ENCODE data around the gene SLC4A3.

SLC4A3 gene

GRCh38 chr2:219632760-219633105, 5.3 kb downstream of the SLC4A3 start:
- Histone ChIP-seq H3K4me2 (ENCODE audit: low read length, poor library complexity, severe bottlenecking) (no peak overlapping the region), H4K8ac (ENCODE audit: low read length) (no peak overlapping the region), H2AFZ (ENCODE audit: low read depth, low read length) (no peak overlapping the region), H2BK15ac (ENCODE audit: low read depth, poor library complexity, severe bottlenecking) (no peak overlapping the region), H3K9me3 (ENCODE audit: control insufficient read depth, low read length) (no peaks in the 10 kb centered on the region), H3K36me3 (ENCODE audit: control insufficient read depth in 1 of 2, insufficient read depth in 2 of 2, low read depth in 1 of 2, low read length in 2 of 2) (peaks cover 20 to 83% of the 10 kb centered on the region in 2 experiments), H2AK5ac (ENCODE audit: low read length, severe bottlenecking) (no peak overlapping the region), H2BK5ac (ENCODE audit: low read depth, low read length, poor library complexity, severe bottlenecking) (no peak overlapping the region), H4K91ac (ENCODE audit: low read length) (no peak overlapping the region), H3K23ac (ENCODE audit: low read length in 2 of 2) (no peak overlapping the region), H2BK12ac (ENCODE audit: low read length in 2 of 2) (no peak overlapping the region), H2BK120ac (ENCODE audit: low read depth, low read length) (no peak overlapping the region), H3K14ac (ENCODE audit: low read length in 2 of 2) (no peak overlapping the region), H3K27ac (ENCODE audit: low read length, poor library complexity, severe bottlenecking) (no peak overlapping the region), H3K4me3 (ENCODE audit: insufficient read depth in 1 of 2, low read depth in 1 of 2, low read length in 2 of 2) (no peak overlapping the region), H3K4me1 (ENCODE audit: control insufficient read depth, insufficient read depth, low read depth, low read length) (peaks cover 13% of the 10 kb centered on the region), H3K27me3 (ENCODE audit: control insufficient read depth in 1 of 2, insufficient read depth in 1 of 2, low read length in 2 of 2) (no peaks in the 10 kb centered on the region), H3K18ac (ENCODE audit: low read depth in 1 of 2, low read length in 2 of 2) (no peak overlapping the region), H3K79me1 (replicated peaks; ENCODE audit: low read length, poor library complexity, severe bottlenecking) (no peaks in the 10 kb centered on the region), H3K9ac (ENCODE audit: low read length) (no peak overlapping the region), H3K4ac (ENCODE audit: low read depth in 1 of 2, low read length in 2 of 2) (no peak overlapping the region)
- WGBS, result 95% methylated on average over 8 of the region's 8 CpGs
- no peak for DNase-seq

GRCh38 chr2:219633276-219634065, 6.0 kb downstream of the SLC4A3 start:
- Histone ChIP-seq H3K9me3 (ENCODE audit: control insufficient read depth, low read length) (no peaks in the 10 kb centered on the region), H3K4ac (ENCODE audit: low read depth in 1 of 2, low read length in 2 of 2) (no peak overlapping the region), H2BK5ac (ENCODE audit: low read depth, low read length, poor library complexity, severe bottlenecking) (no peak overlapping the region), H3K23ac (ENCODE audit: low read length in 2 of 2) (no peak overlapping the region), H2BK15ac (ENCODE audit: low read depth, poor library complexity, severe bottlenecking) (no peak overlapping the region), H3K14ac (ENCODE audit: low read length in 2 of 2) (no peak overlapping the region), H3K4me3 (ENCODE audit: insufficient read depth in 1 of 2, low read depth in 1 of 2, low read length in 2 of 2) (no peak overlapping the region), H3K18ac (ENCODE audit: low read depth in 1 of 2, low read length in 2 of 2) (no peak overlapping the region), H3K4me1 (ENCODE audit: control insufficient read depth, insufficient read depth, low read depth, low read length) (peaks cover 6% of the 10 kb centered on the region), H3K79me1 (replicated peaks; ENCODE audit: low read length, poor library complexity, severe bottlenecking) (no peaks in the 10 kb centered on the region), H3K27ac (ENCODE audit: low read length, poor library complexity, severe bottlenecking) (no peak overlapping the region), H4K8ac (ENCODE audit: low read length) (no peak overlapping the region), H2BK12ac (ENCODE audit: low read length in 2 of 2) (no peak overlapping the region), H3K4me2 (ENCODE audit: low read length, poor library complexity, severe bottlenecking) (no peak overlapping the region), H2AK5ac (ENCODE audit: low read length, severe bottlenecking) (no peak overlapping the region), H3K9ac (ENCODE audit: low read length) (no peak overlapping the region), H2BK120ac (ENCODE audit: low read depth, low read length) (no peak overlapping the region), H3K36me3 (ENCODE audit: control insufficient read depth in 1 of 2, insufficient read depth in 2 of 2, low read depth in 1 of 2, low read length in 2 of 2) (peaks cover 20 to 91% of the 10 kb centered on the region in 2 experiments), H4K91ac (ENCODE audit: low read length) (no peak overlapping the region), H3K27me3 (ENCODE audit: control insufficient read depth in 1 of 2, insufficient read depth in 1 of 2, low read length in 2 of 2) (no peaks in the 10 kb centered on the region), H2AFZ (ENCODE audit: low read depth, low read length) (no peak overlapping the region)
- no peak for DNase-seq
- 91% methylated on average over 19 of the region's 22 CpGs for WGBS

- Histone ChIP-seq H3K14ac (ENCODE audit: low read length in 2 of 2) (no peak overlapping the region), H2AFZ (ENCODE audit: low read depth, low read length) (no peak overlapping the region), H3K18ac (ENCODE audit: low read depth in 1 of 2, low read length in 2 of 2) (no peak overlapping the region), H3K9ac (ENCODE audit: low read length) (no peak overlapping the region), H3K4me2 (ENCODE audit: low read length, poor library complexity, severe bottlenecking) (no peak overlapping the region), H3K4ac (ENCODE audit: low read depth in 1 of 2, low read length in 2 of 2) (no peak overlapping the region), H2BK120ac (ENCODE audit: low read depth, low read length) (no peak overlapping the region), H3K23ac (ENCODE audit: low read length in 2 of 2) (no peak overlapping the region), H4K91ac (ENCODE audit: low read length) (no peak overlapping the region), H3K27ac (ENCODE audit: low read length, poor library complexity, severe bottlenecking) (no peak overlapping the region), H3K9me3 (ENCODE audit: control insufficient read depth, low read length) (no peaks in the 10 kb centered on the region), H3K4me1 (ENCODE audit: control insufficient read depth, insufficient read depth, low read depth, low read length) (peaks cover 3% of the 10 kb centered on the region), H3K27me3 (ENCODE audit: control insufficient read depth in 1 of 2, insufficient read depth in 1 of 2, low read length in 2 of 2) (no peaks in the 10 kb centered on the region), H2AK5ac (ENCODE audit: low read length, severe bottlenecking) (no peak overlapping the region), H2BK15ac (ENCODE audit: low read depth, poor library complexity, severe bottlenecking) (no peak overlapping the region), H2BK5ac (ENCODE audit: low read depth, low read length, poor library complexity, severe bottlenecking) (no peak overlapping the region), H3K36me3 (ENCODE audit: control insufficient read depth in 1 of 2, insufficient read depth in 2 of 2, low read depth in 1 of 2, low read length in 2 of 2) (peaks cover 20 to 93% of the 10 kb centered on the region in 2 experiments), H3K4me3 (ENCODE audit: insufficient read depth in 1 of 2, low read depth in 1 of 2, low read length in 2 of 2) (no peak overlapping the region), H2BK12ac (ENCODE audit: low read length in 2 of 2) (no peak overlapping the region), H3K79me1 (replicated peaks; ENCODE audit: low read length, poor library complexity, severe bottlenecking) (no peaks in the 10 kb centered on the region), H4K8ac (ENCODE audit: low read length) (no peak overlapping the region)
- no peak for DNase-seq
- WGBS, result 88% methylated on average over 11 of the region's 15 CpGs
These were observed 6.9 kb downstream of the SLC4A3 start for GRCh38 chr2:219634171-219634940.

- no peak overlapping the region for H3K4ac ChIP-seq (ENCODE audit: low read depth in 1 of 2, low read length in 2 of 2)
- no peak overlapping the region for H2BK15ac ChIP-seq (ENCODE audit: low read depth, poor library complexity, severe bottlenecking)
- no peaks in the 10 kb centered on the region for H3K9me3 ChIP-seq (ENCODE audit: control insufficient read depth, low read length)
- H3K27ac ChIP-seq (ENCODE audit: low read length, poor library complexity, severe bottlenecking), result no peak overlapping the region
- no peak overlapping the region for H2AFZ ChIP-seq (ENCODE audit: low read depth, low read length)
- H3K36me3 ChIP-seq (ENCODE audit: control insufficient read depth in 1 of 2, insufficient read depth in 2 of 2, low read depth in 1 of 2, low read length in 2 of 2), result peaks cover 20 to 91% of the 10 kb centered on the region in 2 experiments
- H2AK5ac ChIP-seq (ENCODE audit: low read length, severe bottlenecking), result no peak overlapping the region
- H3K4me1 ChIP-seq (ENCODE audit: control insufficient read depth, insufficient read depth, low read depth, low read length), result peaks cover 2% of the 10 kb centered on the region
- H3K27me3 ChIP-seq (ENCODE audit: control insufficient read depth in 1 of 2, insufficient read depth in 1 of 2, low read length in 2 of 2), result no peaks in the 10 kb centered on the region
- H4K91ac ChIP-seq (ENCODE audit: low read length), result no peak overlapping the region
- no peak overlapping the region for H3K23ac ChIP-seq (ENCODE audit: low read length in 2 of 2)
- no peaks in the 10 kb centered on the region for H3K79me1 ChIP-seq (replicated peaks; ENCODE audit: low read length, poor library complexity, severe bottlenecking)
- no peak overlapping the region for H2BK120ac ChIP-seq (ENCODE audit: low read depth, low read length)
- no peak overlapping the region for H4K8ac ChIP-seq (ENCODE audit: low read length)
- no peak for DNase-seq
- H3K4me2 ChIP-seq (ENCODE audit: low read length, poor library complexity, severe bottlenecking), result no peak overlapping the region
- no peak overlapping the region for H3K14ac ChIP-seq (ENCODE audit: low read length in 2 of 2)
- H3K18ac ChIP-seq (ENCODE audit: low read depth in 1 of 2, low read length in 2 of 2), result no peak overlapping the region
- H3K9ac ChIP-seq (ENCODE audit: low read length), result no peak overlapping the region
- 91% methylated on average over 22 of the region's 22 CpGs for WGBS
- H2BK5ac ChIP-seq (ENCODE audit: low read depth, low read length, poor library complexity, severe bottlenecking), result no peak overlapping the region
- no peak overlapping the region for H3K4me3 ChIP-seq (ENCODE audit: insufficient read depth in 1 of 2, low read depth in 1 of 2, low read length in 2 of 2)
- H2BK12ac ChIP-seq (ENCODE audit: low read length in 2 of 2), result no peak overlapping the region
These were observed 7.7 kb downstream of the SLC4A3 start for GRCh38 chr2:219634951-219635751.
